ENCODE data around the gene PPP1R3G.

Gene PPP1R3G

GRCh38 chr6:5099537-5099936 lies 14.4 kb downstream of the PPP1R3G start:
- H3K4me3 ChIP-seq (ENCODE audit: low read depth, low read length), result no peak overlapping the region
- no peak for TF ChIP-seq CTCF (IDR thresholded peaks at IDR 0.05; ENCODE audit: borderline replicate concordance, insufficient read depth, low read depth, low read length)

GRCh38 chr6:5100806-5101205 lies 15.7 kb downstream of the PPP1R3G start:
- H3K4me3 ChIP-seq (ENCODE audit: low read depth, low read length), result no peak overlapping the region
- no peak for TF ChIP-seq CTCF (IDR thresholded peaks at IDR 0.05; ENCODE audit: borderline replicate concordance, insufficient read depth, low read depth, low read length)

GRCh38 chr6:5102267-5102970 lies 17.3 kb downstream of the PPP1R3G start:
- no peak for TF ChIP-seq CTCF (IDR thresholded peaks at IDR 0.05; ENCODE audit: borderline replicate concordance, insufficient read depth, low read depth, low read length)
- no peak overlapping the region for H3K4me3 ChIP-seq (ENCODE audit: low read depth, low read length)

GRCh38 chr6:5103250-5103649 lies 18.1 kb downstream of the PPP1R3G start:
- no peak for TF ChIP-seq CTCF (IDR thresholded peaks at IDR 0.05; ENCODE audit: borderline replicate concordance, insufficient read depth, low read depth, low read length)
- no peak overlapping the region for H3K4me3 ChIP-seq (ENCODE audit: low read depth, low read length)

GRCh38 chr6:5104667-5105066 lies 19.5 kb downstream of the PPP1R3G start:
- H3K4me3 ChIP-seq (ENCODE audit: low read depth, low read length), result no peak overlapping the region
- TF ChIP-seq CTCF (IDR thresholded peaks at IDR 0.05; ENCODE audit: borderline replicate concordance, insufficient read depth, low read depth, low read length), result no peak

- H3K4me3 ChIP-seq (ENCODE audit: low read depth, low read length), result no peak overlapping the region
- no peak for TF ChIP-seq CTCF (IDR thresholded peaks at IDR 0.05; ENCODE audit: borderline replicate concordance, insufficient read depth, low read depth, low read length)
Observed at GRCh38 chr6:5105146-5105545, 20.0 kb downstream of the PPP1R3G start.

GRCh38 chr6:5107341-5107740 lies 22.2 kb downstream of the PPP1R3G start:
- no peak overlapping the region for H3K4me3 ChIP-seq (ENCODE audit: low read depth, low read length)
- no peak for TF ChIP-seq CTCF (IDR thresholded peaks at IDR 0.05; ENCODE audit: borderline replicate concordance, insufficient read depth, low read depth, low read length)
